ENCODE results near the gene RBFA.

DNA sequence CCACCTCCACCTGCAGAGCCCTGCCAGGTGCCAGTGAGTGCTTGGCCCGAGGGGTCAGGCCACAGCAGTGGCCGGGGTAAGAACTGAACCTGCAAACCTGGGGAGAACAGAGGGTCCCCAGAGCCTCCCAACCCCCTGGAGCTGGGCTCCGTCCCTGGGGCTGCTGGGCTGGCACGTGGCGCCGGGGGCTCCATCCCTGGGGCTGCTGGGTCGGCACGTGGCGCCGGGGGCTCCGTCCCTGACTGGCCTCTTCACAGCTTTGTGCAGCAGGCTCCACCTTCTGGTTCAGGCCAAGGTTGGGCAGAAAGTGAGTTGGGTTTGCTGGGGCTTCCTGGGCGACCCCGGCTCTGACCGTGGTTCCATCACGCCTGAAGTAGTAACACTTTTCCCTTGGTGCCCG is 12.2 kb downstream of the RBFA start:
- TF ChIP-seq RCOR1 (IDR thresholded peaks at IDR 0.05; ENCODE audit: low read length) (no peak), SMC3 (IDR thresholded peaks at IDR 0.05; ENCODE audit: low read depth, low read length) (no peak), SIN3A (IDR thresholded peaks at IDR 0.05; ENCODE audit: borderline replicate concordance, low read depth, low read length) (no peak), CHD2 (IDR thresholded peaks at IDR 0.05; ENCODE audit: low read length, partially characterized antibody) (no peak), EP300 (IDR thresholded peaks at IDR 0.05; ENCODE audit: borderline replicate concordance in 1 of 2, low read depth in 1 of 2, low read length in 1 of 2) (no peak), RFX5 (IDR thresholded peaks at IDR 0.05; ENCODE audit: low read length) (no peak), NFIC (IDR thresholded peaks at IDR 0.05; ENCODE audit: borderline replicate concordance) (no peak), POLR2AphosphoS5 (IDR thresholded peaks at IDR 0.05; ENCODE audit: low read depth, low read length) (no peak)
- TF ChIP-seq, protein P1, sequence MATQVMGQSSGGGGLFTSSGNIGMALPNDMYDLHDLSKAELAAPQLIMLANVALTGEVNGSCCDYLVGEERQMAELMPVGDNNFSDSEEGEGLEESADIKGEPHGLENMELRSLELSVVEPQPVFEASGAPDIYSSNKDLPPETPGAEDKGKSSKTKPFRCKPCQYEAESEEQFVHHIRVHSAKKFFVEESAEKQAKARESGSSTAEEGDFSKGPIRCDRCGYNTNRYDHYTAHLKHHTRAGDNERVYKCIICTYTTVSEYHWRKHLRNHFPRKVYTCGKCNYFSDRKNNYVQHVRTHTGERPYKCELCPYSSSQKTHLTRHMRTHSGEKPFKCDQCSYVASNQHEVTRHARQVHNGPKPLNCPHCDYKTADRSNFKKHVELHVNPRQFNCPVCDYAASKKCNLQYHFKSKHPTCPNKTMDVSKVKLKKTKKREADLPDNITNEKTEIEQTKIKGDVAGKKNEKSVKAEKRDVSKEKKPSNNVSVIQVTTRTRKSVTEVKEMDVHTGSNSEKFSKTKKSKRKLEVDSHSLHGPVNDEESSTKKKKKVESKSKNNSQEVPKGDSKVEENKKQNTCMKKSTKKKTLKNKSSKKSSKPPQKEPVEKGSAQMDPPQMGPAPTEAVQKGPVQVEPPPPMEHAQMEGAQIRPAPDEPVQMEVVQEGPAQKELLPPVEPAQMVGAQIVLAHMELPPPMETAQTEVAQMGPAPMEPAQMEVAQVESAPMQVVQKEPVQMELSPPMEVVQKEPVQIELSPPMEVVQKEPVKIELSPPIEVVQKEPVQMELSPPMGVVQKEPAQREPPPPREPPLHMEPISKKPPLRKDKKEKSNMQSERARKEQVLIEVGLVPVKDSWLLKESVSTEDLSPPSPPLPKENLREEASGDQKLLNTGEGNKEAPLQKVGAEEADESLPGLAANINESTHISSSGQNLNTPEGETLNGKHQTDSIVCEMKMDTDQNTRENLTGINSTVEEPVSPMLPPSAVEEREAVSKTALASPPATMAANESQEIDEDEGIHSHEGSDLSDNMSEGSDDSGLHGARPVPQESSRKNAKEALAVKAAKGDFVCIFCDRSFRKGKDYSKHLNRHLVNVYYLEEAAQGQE (IDR thresholded peaks at IDR 0.05; ENCODE audit: low read depth, low read length) = no peak
- TF ChIP-seq, protein P2, sequence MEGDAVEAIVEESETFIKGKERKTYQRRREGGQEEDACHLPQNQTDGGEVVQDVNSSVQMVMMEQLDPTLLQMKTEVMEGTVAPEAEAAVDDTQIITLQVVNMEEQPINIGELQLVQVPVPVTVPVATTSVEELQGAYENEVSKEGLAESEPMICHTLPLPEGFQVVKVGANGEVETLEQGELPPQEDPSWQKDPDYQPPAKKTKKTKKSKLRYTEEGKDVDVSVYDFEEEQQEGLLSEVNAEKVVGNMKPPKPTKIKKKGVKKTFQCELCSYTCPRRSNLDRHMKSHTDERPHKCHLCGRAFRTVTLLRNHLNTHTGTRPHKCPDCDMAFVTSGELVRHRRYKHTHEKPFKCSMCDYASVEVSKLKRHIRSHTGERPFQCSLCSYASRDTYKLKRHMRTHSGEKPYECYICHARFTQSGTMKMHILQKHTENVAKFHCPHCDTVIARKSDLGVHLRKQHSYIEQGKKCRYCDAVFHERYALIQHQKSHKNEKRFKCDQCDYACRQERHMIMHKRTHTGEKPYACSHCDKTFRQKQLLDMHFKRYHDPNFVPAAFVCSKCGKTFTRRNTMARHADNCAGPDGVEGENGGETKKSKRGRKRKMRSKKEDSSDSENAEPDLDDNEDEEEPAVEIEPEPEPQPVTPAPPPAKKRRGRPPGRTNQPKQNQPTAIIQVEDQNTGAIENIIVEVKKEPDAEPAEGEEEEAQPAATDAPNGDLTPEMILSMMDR (IDR thresholded peaks at IDR 0.05) = no peak
- TF ChIP-seq, protein P3, sequence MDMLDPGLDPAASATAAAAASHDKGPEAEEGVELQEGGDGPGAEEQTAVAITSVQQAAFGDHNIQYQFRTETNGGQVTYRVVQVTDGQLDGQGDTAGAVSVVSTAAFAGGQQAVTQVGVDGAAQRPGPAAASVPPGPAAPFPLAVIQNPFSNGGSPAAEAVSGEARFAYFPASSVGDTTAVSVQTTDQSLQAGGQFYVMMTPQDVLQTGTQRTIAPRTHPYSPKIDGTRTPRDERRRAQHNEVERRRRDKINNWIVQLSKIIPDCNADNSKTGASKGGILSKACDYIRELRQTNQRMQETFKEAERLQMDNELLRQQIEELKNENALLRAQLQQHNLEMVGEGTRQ (IDR thresholded peaks at IDR 0.05; ENCODE audit: borderline replicate concordance, low read depth, low read length) = no peak
- TF ChIP-seq, protein P4, sequence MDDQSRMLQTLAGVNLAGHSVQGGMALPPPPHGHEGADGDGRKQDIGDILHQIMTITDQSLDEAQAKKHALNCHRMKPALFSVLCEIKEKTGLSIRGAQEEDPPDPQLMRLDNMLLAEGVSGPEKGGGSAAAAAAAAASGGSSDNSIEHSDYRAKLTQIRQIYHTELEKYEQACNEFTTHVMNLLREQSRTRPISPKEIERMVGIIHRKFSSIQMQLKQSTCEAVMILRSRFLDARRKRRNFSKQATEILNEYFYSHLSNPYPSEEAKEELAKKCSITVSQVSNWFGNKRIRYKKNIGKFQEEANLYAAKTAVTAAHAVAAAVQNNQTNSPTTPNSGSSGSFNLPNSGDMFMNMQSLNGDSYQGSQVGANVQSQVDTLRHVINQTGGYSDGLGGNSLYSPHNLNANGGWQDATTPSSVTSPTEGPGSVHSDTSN (IDR thresholded peaks at IDR 0.05) = no peak
- TF ChIP-seq, protein P5, sequence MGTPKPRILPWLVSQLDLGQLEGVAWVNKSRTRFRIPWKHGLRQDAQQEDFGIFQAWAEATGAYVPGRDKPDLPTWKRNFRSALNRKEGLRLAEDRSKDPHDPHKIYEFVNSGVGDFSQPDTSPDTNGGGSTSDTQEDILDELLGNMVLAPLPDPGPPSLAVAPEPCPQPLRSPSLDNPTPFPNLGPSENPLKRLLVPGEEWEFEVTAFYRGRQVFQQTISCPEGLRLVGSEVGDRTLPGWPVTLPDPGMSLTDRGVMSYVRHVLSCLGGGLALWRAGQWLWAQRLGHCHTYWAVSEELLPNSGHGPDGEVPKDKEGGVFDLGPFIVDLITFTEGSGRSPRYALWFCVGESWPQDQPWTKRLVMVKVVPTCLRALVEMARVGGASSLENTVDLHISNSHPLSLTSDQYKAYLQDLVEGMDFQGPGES (IDR thresholded peaks at IDR 0.05; ENCODE audit: low read depth, low read length) = no peak
